GM12872 (cell line): ENCODE data around the gene COL27A1.

ENCODE experiments used
- CTCF ChIP-seq: IDR thresholded peaks from 3 replicates; pipeline ENCODE4 v1.5.1; 2011; ENCODE audit warnings: low read depth, mild to moderate bottlenecking, low read length, moderate library complexity; ENCODE audit not compliant: insufficient read depth

The COL27A1 gene

GRCh38 chr9:114112778-114113584 lies 42.4 kb upstream of the COL27A1 start:
- TF ChIP-seq CTCF = no peak

GRCh38 chr9:114114364-114114763 lies 41.0 kb upstream of the COL27A1 start:
- TF ChIP-seq CTCF = no peak

GRCh38 chr9:114115654-114116125 lies 39.6 kb upstream of the COL27A1 start:
- no peak for TF ChIP-seq CTCF

- TF ChIP-seq CTCF = no peak
Measured at GRCh38 chr9:114116126-114116747, 39.1 kb upstream of the COL27A1 start.

GRCh38 chr9:114117614-114117995 lies 37.7 kb upstream of the COL27A1 start:
- no peak for TF ChIP-seq CTCF

GRCh38 chr9:114117996-114118830 lies 37.1 kb upstream of the COL27A1 start:
- TF ChIP-seq CTCF = no peak
